Peyer's patch (tissue), 4 donors: ENCODE results near the gene GNAQ. TPM values are rescaled to one million over a fixed set of nuclear protein-coding genes. Genes with fewer than 3 reads are reported as not detected.

Experiments
- DNase-seq, 3 donors: peaks; one replicate each; pipeline ENCODE4 v3.0.0-alpha.2; 2017 to 2019
- H3K27ac ChIP-seq, 4 donors: fragments of 200-600 bp; sonication (generic); one replicate each; pipeline ENCODE4 v1.5.1; 2016 to 2019
- H3K27me3 ChIP-seq, 2 donors: fragments of 200-600 bp; sonication (generic); one replicate each; pipeline ENCODE4 v1.5.1; 2019
- H3K36me3 ChIP-seq, 3 donors: fragments of 200-600 bp; sonication (generic); one replicate each; pipeline ENCODE4 v1.5.1; 2016 to 2019
- H3K4me1 ChIP-seq, 4 donors: fragments of 200-600 bp; sonication (generic); one replicate each; pipeline ENCODE4 v1.5.1; 2016 to 2019
- H3K4me3 ChIP-seq, 4 donors: fragments of 200-600 bp; sonication (generic); 1 replicate in 3 of 4; 2 replicates in 1 of 4; pipeline ENCODE4 v1.5.1; 2016 to 2019; ENCODE audit warnings: mild to moderate bottlenecking in 1 of 4
- H3K9me3 ChIP-seq, 4 donors: fragments of 200-600 bp; sonication (generic); one replicate each; pipeline ENCODE4 v1.5.1; 2016 to 2019; ENCODE audit warnings: mild to moderate bottlenecking in 1 of 4
- POLR2A ChIP-seq, 2 donors: fragments of 450-650 bp; IDR thresholded peaks; one replicate each; pipeline ENCODE4 v1.5.1; 2017; ENCODE audit warnings: antibody characterized with exemption in 2 of 2, mild to moderate bottlenecking in 2 of 2, moderate library complexity in 2 of 2
- total RNA-seq, 4 donors: library from RNA; depleted of rRNA; stranded (reverse); fragments of >200 nt; gene quantifications; one replicate each; pipeline ENCODE4 v1.1.0, GENCODE V29; 2016
- TF ChIP-seq, protein P1 (sequence below), 6 experiments: fragments of 450-650 bp in 4 of 6; fragments of 200-600 bp in 2 of 6; sonication (generic) in 1 of 6; IDR thresholded peaks; one replicate each; pipeline ENCODE4 v1.5.1; 2017 to 2019; ENCODE audit warnings: antibody characterized with exemption in 6 of 6, mild to moderate bottlenecking in 3 of 6, moderate library complexity in 1 of 6

The GNAQ gene
- total RNA-seq, 4 donors from 2014 or later, result 28.7 to 45.4 (median 33.5) TPM

DNA sequence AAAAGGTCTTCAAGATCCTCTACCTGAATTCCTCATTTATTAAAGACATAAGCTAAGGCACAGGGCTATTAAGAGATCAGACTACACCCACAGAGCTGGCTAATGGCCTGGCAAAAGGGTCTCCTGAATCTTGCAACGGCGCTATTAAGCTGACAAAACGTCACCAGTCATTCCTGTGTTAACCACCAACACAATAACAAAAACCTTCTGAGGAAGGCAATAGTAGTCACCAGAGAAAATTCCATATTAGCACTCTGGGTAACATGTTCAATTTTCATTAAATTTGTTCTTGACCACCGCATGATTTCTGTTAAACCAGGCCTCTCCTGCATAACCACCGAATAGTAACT lies 77.0 kb downstream of the GNAQ start:
- H3K27ac ChIP-seq, result no peak overlapping the region
- no peaks in the 10 kb centered on the region for H3K36me3 ChIP-seq
- no peak for DNase-seq
- no peak overlapping the region for H3K4me3 ChIP-seq
- H3K4me1 ChIP-seq, result peaks cover 0 to 12% (median 2%) of the 10 kb centered on the region in 4 donors
- TF ChIP-seq, protein P1, sequence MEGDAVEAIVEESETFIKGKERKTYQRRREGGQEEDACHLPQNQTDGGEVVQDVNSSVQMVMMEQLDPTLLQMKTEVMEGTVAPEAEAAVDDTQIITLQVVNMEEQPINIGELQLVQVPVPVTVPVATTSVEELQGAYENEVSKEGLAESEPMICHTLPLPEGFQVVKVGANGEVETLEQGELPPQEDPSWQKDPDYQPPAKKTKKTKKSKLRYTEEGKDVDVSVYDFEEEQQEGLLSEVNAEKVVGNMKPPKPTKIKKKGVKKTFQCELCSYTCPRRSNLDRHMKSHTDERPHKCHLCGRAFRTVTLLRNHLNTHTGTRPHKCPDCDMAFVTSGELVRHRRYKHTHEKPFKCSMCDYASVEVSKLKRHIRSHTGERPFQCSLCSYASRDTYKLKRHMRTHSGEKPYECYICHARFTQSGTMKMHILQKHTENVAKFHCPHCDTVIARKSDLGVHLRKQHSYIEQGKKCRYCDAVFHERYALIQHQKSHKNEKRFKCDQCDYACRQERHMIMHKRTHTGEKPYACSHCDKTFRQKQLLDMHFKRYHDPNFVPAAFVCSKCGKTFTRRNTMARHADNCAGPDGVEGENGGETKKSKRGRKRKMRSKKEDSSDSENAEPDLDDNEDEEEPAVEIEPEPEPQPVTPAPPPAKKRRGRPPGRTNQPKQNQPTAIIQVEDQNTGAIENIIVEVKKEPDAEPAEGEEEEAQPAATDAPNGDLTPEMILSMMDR (IDR thresholded peaks at IDR 0.05), result no peak
- no peak for TF ChIP-seq POLR2A (IDR thresholded peaks at IDR 0.05)
- no peaks in the 10 kb centered on the region for H3K9me3 ChIP-seq
- no peaks in the 10 kb centered on the region for H3K27me3 ChIP-seq

DNA sequence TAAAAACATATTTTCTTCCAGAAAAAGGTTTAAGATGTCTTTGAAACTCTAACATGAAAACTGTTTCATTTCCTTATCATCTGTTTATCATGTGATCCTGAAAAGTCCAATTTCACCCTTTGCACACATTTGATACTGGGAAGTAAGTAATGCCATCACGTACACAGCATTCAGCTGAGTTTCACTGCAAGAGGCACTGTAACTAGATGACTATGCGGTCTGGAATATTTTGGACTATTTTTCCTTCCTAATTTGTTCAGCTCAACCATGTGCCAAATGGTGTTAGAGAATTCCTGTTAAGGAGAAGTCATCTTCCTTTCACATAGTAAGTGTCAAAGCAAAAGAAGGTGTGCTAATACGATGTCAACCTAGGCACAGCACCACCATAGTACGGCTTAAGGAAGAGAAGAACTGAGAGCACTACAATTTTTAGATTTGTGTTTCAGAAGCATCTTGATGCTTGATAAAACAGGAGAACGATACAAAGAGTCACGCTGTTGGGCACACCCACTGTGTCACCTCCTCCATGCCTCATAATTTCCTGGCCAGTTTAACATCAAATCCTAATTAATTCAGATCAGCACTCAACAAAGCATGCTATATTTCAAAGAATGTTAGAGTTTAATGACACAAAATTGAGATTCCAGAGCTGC lies 77.5 kb downstream of the GNAQ start:
- no peak for TF ChIP-seq POLR2A (IDR thresholded peaks at IDR 0.05)
- TF ChIP-seq, protein P1 (IDR thresholded peaks at IDR 0.05), result no peak
- Histone ChIP-seq H3K9me3 (no peaks in the 10 kb centered on the region), H3K27me3 (no peaks in the 10 kb centered on the region), H3K36me3 (no peaks in the 10 kb centered on the region), H3K4me3 (no peak overlapping the region), H3K4me1 (peaks cover 0 to 12% (median 2%) of the 10 kb centered on the region in 4 donors), H3K27ac (no peak overlapping the region)
- no peak for DNase-seq

GRCh38 chr9:77953590-77953989 lies 78.0 kb downstream of the GNAQ start:
- TF ChIP-seq, protein P1 (IDR thresholded peaks at IDR 0.05), result no peak
- TF ChIP-seq POLR2A (IDR thresholded peaks at IDR 0.05), result no peak
- Histone ChIP-seq H3K27ac (no peak overlapping the region), H3K36me3 (no peaks in the 10 kb centered on the region), H3K4me1 (peaks cover 0 to 12% (median 2%) of the 10 kb centered on the region in 4 donors), H3K27me3 (no peaks in the 10 kb centered on the region), H3K9me3 (no peaks in the 10 kb centered on the region), H3K4me3 (no peak overlapping the region)
- DNase-seq, result no peak

GRCh38 chr9:77952635-77953328 lies 78.8 kb downstream of the GNAQ start:
- DNase-seq, result no peak
- Histone ChIP-seq H3K36me3 (no peaks in the 10 kb centered on the region), H3K27me3 (no peaks in the 10 kb centered on the region), H3K4me1 (peaks cover 0 to 13% (median 2%) of the 10 kb centered on the region in 4 donors), H3K4me3 (no peak overlapping the region), H3K27ac (peak overlapping the region in 1 of 4 donors; percentile 6), H3K9me3 (no peaks in the 10 kb centered on the region)
- TF ChIP-seq, protein P1 (IDR thresholded peaks at IDR 0.05), result no peak
- no peak for TF ChIP-seq POLR2A (IDR thresholded peaks at IDR 0.05)

- peaks cover 0 to 27% (median 2%) of the 10 kb centered on the region in 4 donors for H3K4me1 ChIP-seq
- TF ChIP-seq, protein P1 (IDR thresholded peaks at IDR 0.05), result no peak
- TF ChIP-seq POLR2A (IDR thresholded peaks at IDR 0.05), result no peak
- H3K4me3 ChIP-seq, result no peak overlapping the region
- no peak for DNase-seq
- no peaks in the 10 kb centered on the region for H3K36me3 ChIP-seq
- H3K27ac ChIP-seq, result no peak overlapping the region
- H3K9me3 ChIP-seq, result no peaks in the 10 kb centered on the region
- H3K27me3 ChIP-seq, result no peaks in the 10 kb centered on the region
Measured at GRCh38 chr9:77951369-77951768, 80.2 kb downstream of the GNAQ start.
